H1 (cell line): ENCODE results near the gene C3orf22. TPM values are rescaled to one million over a fixed set of nuclear protein-coding genes. Genes with fewer than 3 reads are reported as not detected.

Experiments used
- CTCF ChIA-PET: fragments of 300-600 bp; sonication (Branson Sonifier 250); formaldehyde crosslinking; loops from one replicate; lab custom pipeline; 2021; ENCODE audit not compliant: partially characterized antibody; lab: Charles Lee
- POLR2A ChIA-PET: fragments of 300-600 bp; sonication (Branson Sonifier 250); formaldehyde crosslinking; loops from one replicate; lab custom pipeline; 2021; ENCODE audit warnings: inconsistent platforms; ENCODE audit not compliant: partially characterized antibody; lab: Charles Lee
- DNase-seq, 2 experiments: peaks; one replicate each; pipeline versions ENCODE4 v3.0.0 to v3.0.0-alpha.2; 2010 to 2022; ENCODE audit warnings: low spot score in 2 of 2, low read depth in 1 of 2, mixed read lengths in 1 of 2
- FAIRE-seq: peaks from 2 replicates; lab custom pipeline; 2011; peaks lifted over from hg19 to GRCh38; lab: Jason Lieb, UNC
- H2AFZ ChIP-seq: 2 replicates; pipeline ENCODE4 v1.8.1; 2012; ENCODE audit warnings: low read length, inconsistent platforms
- H2AK5ac ChIP-seq: 2 replicates; pipeline ENCODE4 v1.6.1; 2013; ENCODE audit warnings: low read depth, low read length
- H2BK120ac ChIP-seq: replicated peaks from 2 replicates; pipeline ENCODE3; 2013; ENCODE audit warnings: low read depth, low read length, inconsistent platforms
- H2BK12ac ChIP-seq: 2 replicates; pipeline ENCODE4 v1.6.1; 2013; ENCODE audit warnings: low read depth, low read length
- H2BK15ac ChIP-seq: 2 replicates; pipeline ENCODE4 v1.6.1; 2013; ENCODE audit warnings: low read length
- H2BK20ac ChIP-seq: 2 replicates; pipeline ENCODE4 v1.6.1; 2013; ENCODE audit warnings: low read length
- H2BK5ac ChIP-seq: 2 replicates; pipeline ENCODE4 v1.6.1; 2013; ENCODE audit warnings: low read depth, low read length
- H3K14ac ChIP-seq: 2 replicates; pipeline ENCODE4 v1.6.1; 2013; ENCODE audit warnings: inconsistent platforms; ENCODE audit not compliant: insufficient read length
- H3K18ac ChIP-seq: 2 replicates; pipeline ENCODE4 v1.6.1; 2013; ENCODE audit warnings: low read length; ENCODE audit errors: extremely low read depth
- H3K23ac ChIP-seq: 2 replicates; pipeline ENCODE4 v1.6.1; 2013; ENCODE audit warnings: inconsistent platforms; ENCODE audit not compliant: insufficient read length
- H3K23me2 ChIP-seq: 2 replicates; pipeline ENCODE4 v1.6.1; 2013; ENCODE audit warnings: low read depth, low read length
- H3K27ac ChIP-seq: 2 replicates; pipeline ENCODE4 v1.6.1; 2011; ENCODE audit warnings: low read depth, low read length, inconsistent platforms
- H3K27me3 ChIP-seq, 4 experiments: replicated peaks in 1 of 4; 1 replicate in 1 of 4; 2 replicates in 3 of 4; pipeline versions ENCODE4 v1.6.1 to v1.8.1; 2011 to 2013; ENCODE audit warnings: low read length in 3 of 4, mild to moderate bottlenecking in 3 of 4, inconsistent platforms in 2 of 4, mixed read lengths in 2 of 4, moderate library complexity in 1 of 4; ENCODE audit not compliant: control insufficient read depth in 3 of 4, insufficient read depth in 3 of 4; ENCODE audit errors: extremely low read depth in 1 of 4
- H3K36me3 ChIP-seq, 4 experiments: 2 replicates each; pipeline versions ENCODE4 v1.6.1 to v1.8.1; 2011 to 2013; ENCODE audit warnings: mild to moderate bottlenecking in 4 of 4, low read length in 3 of 4, moderate library complexity in 2 of 4, control low read depth in 1 of 4, inconsistent platforms in 1 of 4; ENCODE audit not compliant: insufficient read depth in 4 of 4, control insufficient read depth in 2 of 4
- H3K4ac ChIP-seq: replicated peaks from 2 replicates; pipeline ENCODE3; 2013; ENCODE audit warnings: low read length, low read depth, mixed read lengths, inconsistent platforms; ENCODE audit not compliant: insufficient read length
- H3K4me1 ChIP-seq, 4 experiments: replicated peaks in 1 of 4; 1 replicate in 1 of 4; 2 replicates in 3 of 4; pipeline versions ENCODE4 v1.6.1 to v1.8.1; 2011 to 2013; ENCODE audit warnings: low read length in 3 of 4, inconsistent platforms in 2 of 4, mixed read lengths in 1 of 4; ENCODE audit not compliant: insufficient read depth in 4 of 4, control insufficient read depth in 3 of 4
- H3K4me2 ChIP-seq, 2 experiments: 2 replicates each; pipeline versions ENCODE4 v1.6.1 to v1.8.1; 2011 to 2013; ENCODE audit warnings: low read depth in 2 of 2, low read length in 2 of 2, control low read depth in 1 of 2, inconsistent platforms in 1 of 2, mild to moderate bottlenecking in 1 of 2; ENCODE audit not compliant: insufficient read depth in 1 of 2
- H3K4me3 ChIP-seq, 4 experiments: fragments of 200-600, 300-600 bp in 1 of 4; sonication (generic), shearing (Covaris generic), sonication (Bioruptor Twin) in 1 of 4; 2 replicates each; pipeline versions ENCODE4 v1.5.1 to v1.8.1; 2011 to 2016; ENCODE audit warnings: low read length in 4 of 4, low read depth in 3 of 4, control low read depth in 2 of 4, inconsistent platforms in 2 of 4, mild to moderate bottlenecking in 2 of 4, mixed read lengths in 1 of 4, moderate library complexity in 1 of 4; ENCODE audit not compliant: insufficient read depth in 2 of 4; ENCODE audit errors: extremely low read depth in 1 of 4
- H3K56ac ChIP-seq: replicated peaks from 2 replicates; pipeline ENCODE3; 2013; ENCODE audit warnings: low read depth, mild to moderate bottlenecking, mixed read lengths, low read length, inconsistent platforms; ENCODE audit not compliant: insufficient read length
- H3K79me1 ChIP-seq: 2 replicates; pipeline ENCODE4 v1.6.1; 2013; ENCODE audit warnings: low read depth, low read length, control low read depth
- H3K79me2 ChIP-seq, 2 experiments: 2 replicates each; pipeline versions ENCODE4 v1.6.1 to v1.8.1; 2012 to 2013; ENCODE audit warnings: low read length in 2 of 2, mild to moderate bottlenecking in 2 of 2, inconsistent platforms in 1 of 2; ENCODE audit not compliant: insufficient read depth in 2 of 2, control insufficient read depth in 1 of 2
- H3K9ac ChIP-seq, 4 experiments: replicated peaks in 1 of 4; 1 replicate in 1 of 4; 2 replicates in 3 of 4; pipeline versions ENCODE4 v1.6.1 to v1.8.1; 2011 to 2013; ENCODE audit warnings: low read depth in 3 of 4, low read length in 3 of 4, control low read depth in 2 of 4, mild to moderate bottlenecking in 2 of 4, moderate library complexity in 2 of 4, inconsistent platforms in 1 of 4; ENCODE audit errors: extremely low read depth in 1 of 4
- H3K9me3 ChIP-seq, 2 experiments: 2 replicates each; pipeline versions ENCODE4 v1.6.1 to v1.8.1; 2012 to 2013; ENCODE audit warnings: mild to moderate bottlenecking in 2 of 2, moderate library complexity in 2 of 2, control low read depth in 1 of 2, inconsistent platforms in 1 of 2, low read depth in 1 of 2, low read length in 1 of 2, mixed read lengths in 1 of 2; ENCODE audit not compliant: insufficient read depth in 2 of 2
- H4K20me1 ChIP-seq, 2 experiments: replicated peaks in 1 of 2; 2 replicates each; pipeline versions ENCODE3 to v1.8.1; 2011 to 2013; ENCODE audit warnings: inconsistent platforms in 2 of 2, low read length in 2 of 2, mild to moderate bottlenecking in 1 of 2; ENCODE audit not compliant: insufficient read depth in 2 of 2, control insufficient read depth in 1 of 2
- H4K5ac ChIP-seq: 2 replicates; pipeline ENCODE4 v1.6.1; 2013; ENCODE audit warnings: low read length, low read depth, mixed read lengths, inconsistent platforms; ENCODE audit not compliant: insufficient read length
- H4K8ac ChIP-seq: 2 replicates; pipeline ENCODE4 v1.8.0; 2013; ENCODE audit warnings: mild to moderate bottlenecking, moderate library complexity, low read length, inconsistent platforms; ENCODE audit not compliant: insufficient read depth; ENCODE audit errors: extremely low read depth
- H4K91ac ChIP-seq: replicated peaks from 2 replicates; pipeline ENCODE3; 2013; ENCODE audit warnings: low read length, mixed read lengths, inconsistent platforms; ENCODE audit not compliant: insufficient read length
- ATF3 ChIP-seq: IDR thresholded peaks from 2 replicates; pipeline ENCODE4 v1.6.1; 2011; ENCODE audit warnings: low read depth, mild to moderate bottlenecking, low read length; ENCODE audit not compliant: insufficient read depth
- CHD1 ChIP-seq: IDR thresholded peaks from 2 replicates; pipeline ENCODE4 v1.6.1; 2012; ENCODE audit warnings: low read depth, low read length, improper control_type of control experiment
- CREB1 ChIP-seq: IDR thresholded peaks from 2 replicates; pipeline ENCODE4 v1.6.1; 2012; ENCODE audit warnings: inconsistent platforms
- FOSL1 ChIP-seq: IDR thresholded peaks from 2 replicates; pipeline ENCODE4 v1.6.1; 2011; ENCODE audit warnings: mild to moderate bottlenecking, low read depth, low read length, moderate library complexity; ENCODE audit not compliant: insufficient read depth
- POU5F1 ChIP-seq: IDR thresholded peaks from 2 replicates; pipeline ENCODE4 v1.6.1; 2011; ENCODE audit warnings: low read depth, mild to moderate bottlenecking, low read length, moderate library complexity
- RAD21 ChIP-seq, 2 experiments: IDR thresholded peaks in 1 of 2; conservative IDR thresholded peaks in 1 of 2; 2 replicates each; pipeline ENCODE4 v1.6.1; 2011; ENCODE audit warnings: low read depth in 2 of 2, low read length in 2 of 2, improper control_type of control experiment in 1 of 2, inconsistent platforms in 1 of 2, mild to moderate bottlenecking in 1 of 2, moderate library complexity in 1 of 2
- RNF2 ChIP-seq: fragments of 200-900, 300-1000 bp; sonication (generic); IDR thresholded peaks from 2 replicates; pipeline ENCODE4 v1.7.1; 2016; ENCODE audit warnings: borderline replicate concordance, low read depth, mild to moderate bottlenecking, antibody characterized with exemption, low read length; ENCODE audit not compliant: poor library complexity, severe bottlenecking; ENCODE audit errors: missing control alignments
- SP2 ChIP-seq: IDR thresholded peaks from 2 replicates; pipeline ENCODE4 v1.6.1; 2012; ENCODE audit warnings: mild to moderate bottlenecking, low read length, inconsistent platforms
- USF2 ChIP-seq: IDR thresholded peaks from 2 replicates; pipeline ENCODE4 v1.6.1; 2011; ENCODE audit warnings: low read length, improper control_type of control experiment
- WGBS, 2 experiments: shearing (Covaris generic) in 1 of 2; methylation state at CpG; one replicate each; pipeline versions ENCODE4 v1.1.6 to v1.1.7; 2013 to 2015; ENCODE audit warnings: low lambda C conversion rate in 2 of 2, mixed read lengths in 2 of 2, inconsistent platforms in 1 of 2, low coverage in 1 of 2, missing lambda C conversion rate in 1 of 2; ENCODE audit not compliant: insufficient replicate concordance in 2 of 2, insufficient coverage in 1 of 2, insufficient read length in 1 of 2; ENCODE audit errors: extremely low coverage in 1 of 2, missing lambda C conversion rate in 1 of 2; 5-methylcytosine and 5-hydroxymethylcytosine counted together
- polyA plus RNA-seq, 7 experiments: library from polyadenylated mRNA; depleted of rRNA in 3 of 7; stranded (reverse) in 5 of 7; unstranded in 2 of 7; fragments of >200 nt in 5 of 7; fragments of 200-250 nt in 2 of 7; gene quantifications; 1 replicate in 5 of 7; 2 replicates in 1 of 7; 4 replicates in 1 of 7; pipeline versions ENCODE4 v1.2.1 to v1.2.3, GENCODE V29; 2011 to 2013; ENCODE audit warnings: missing spikeins in 2 of 7, mixed read lengths in 2 of 7
- total RNA-seq: library from RNA; stranded (reverse); fragmentation: NEBNext Ultra II Directional; extraction: Animal tissue kit (Norgen Biotek cat#: 25700); gene quantifications from 2 replicates; pipeline ENCODE4 v1.2.1, GENCODE V29; 2021

Gene C3orf22
- total and polyA plus RNA-seq, 2 of the 8 experiments (the other 6 are each of a cell fraction or from before 2014, with no cell fraction given) = not detected

- H3K4me1 ChIP-seq = no peaks in the 10 kb centered on the region
- peak overlapping the region; percentile 97 for H3K56ac ChIP-seq
- no peak overlapping the region for H2BK120ac ChIP-seq
- H3K79me1 ChIP-seq = no peaks in the 10 kb centered on the region
- H3K18ac ChIP-seq = no peak overlapping the region
- peak overlapping the region; percentile 74 for H4K91ac ChIP-seq
- DNase-seq (peak in 1 of 2 experiments; percentile 31), FAIRE-seq (no peak)
- H2AFZ ChIP-seq = no peak overlapping the region
- no peak overlapping the region; the same call in 1 of the 2 replicates for H4K8ac ChIP-seq
- H3K4me2 ChIP-seq = no peak overlapping the region
- H3K79me2 ChIP-seq = no peaks in the 10 kb centered on the region
- H2BK5ac ChIP-seq = no peak overlapping the region
- no peak overlapping the region for H3K4ac ChIP-seq
- no peak overlapping the region for H3K23ac ChIP-seq
- H3K36me3 ChIP-seq = no peaks in the 10 kb centered on the region; a peak in 1 of 8 replicates
- H3K9me3 ChIP-seq = no peaks in the 10 kb centered on the region
- H4K20me1 ChIP-seq = peaks cover 0 to 5% of the 10 kb centered on the region in 2 experiments
- POLR2A ChIA-PET = no interaction called here
- no peaks in the 10 kb centered on the region for H3K27me3 ChIP-seq
- peak overlapping the region; percentile 32; the same call in 1 of the 2 replicates for H2BK20ac ChIP-seq
- no peak overlapping the region for H3K14ac ChIP-seq
- H3K4me3 ChIP-seq = no peak overlapping the region
- no peak overlapping the region for H3K9ac ChIP-seq
- no peak overlapping the region for H4K5ac ChIP-seq
- peak overlapping the region; percentile 35; the same call in 1 of the 2 replicates for H2BK12ac ChIP-seq
- H2AK5ac ChIP-seq = 0 out of 2 replicates have a peak overlapping the region, but pooled peaks have one; percentile 9
- no peak overlapping the region for H3K27ac ChIP-seq
- no peak overlapping the region for H2BK15ac ChIP-seq
- H3K23me2 ChIP-seq = peaks cover 6% of the 10 kb centered on the region; the same call in 1 of the 2 replicates
- CTCF ChIA-PET = interaction anchor here (0.7 to 1.9 kb wide), 3 partner anchors 12 to 66 kb away, joined by 3 to 5 read pairs (median 4); no protein-coding TSS in a partner anchor
- 90% methylated on average over 7 of the region's 8 CpGs; no CpG with 5 or more reads in 1 of the 2 experiments for WGBS, 2 experiments
- TF ChIP-seq POU5F1 = no peak
- no peak for TF ChIP-seq SP2
- TF ChIP-seq RAD21 (IDR thresholded peaks at IDR 0.05 in 1 of 2, conservative IDR thresholded peaks at IDR 0.05 in 1 of 2; ENCODE audit: low read depth in 2 of 2, low read length in 2 of 2) = no peak
- TF ChIP-seq FOSL1 = no peak
- TF ChIP-seq RNF2 = no peak
- TF ChIP-seq ATF3 = no peak
- no peak for TF ChIP-seq CREB1
- no peak for TF ChIP-seq USF2
- TF ChIP-seq CHD1 = no peak
Measured at GRCh38 chr3:126556637-126557414, 1.9 kb downstream of the C3orf22 start.
